Calu3 (cell line): ENCODE measurements around the gene MCCD1. TPM values are rescaled to one million over a fixed set of nuclear protein-coding genes. Genes with fewer than 3 reads are reported as not detected.
"Not testable (repeated sequence)": the region's sequence is repeated elsewhere in the genome, so short reads cannot be mapped to it uniquely, and the experiment has no call there.

ENCODE experiments used
- BruUV-seq: library from RNA; stranded (reverse); fragments of 400-500 nt; replicated peaks from 2 replicates; lab custom pipeline; 2021; lab: Mats Ljungman, UMichigan
- CTCF ChIA-PET: fragments of 300-600 bp; sonication (Branson Sonifier 250); formaldehyde crosslinking; loops from one replicate; lab custom pipeline; 2022; ENCODE audit warnings: antibody characterized with exemption; lab: Charles Lee
- DNase-seq: peaks from one replicate; pipeline ENCODE4 v3.0.0; 2022
- H3K27ac Mint-ChIP-seq: one replicate; pipeline ENCODE4 v1.8.0; 2022; ENCODE audit warnings: mixed read lengths; ENCODE audit not compliant: unreplicated experiment
- H3K27me3 Mint-ChIP-seq: one replicate; pipeline ENCODE4 v1.8.0; 2022; ENCODE audit warnings: mixed read lengths; ENCODE audit not compliant: unreplicated experiment
- H3K36me3 Mint-ChIP-seq: one replicate; pipeline ENCODE4 v1.8.0; 2022; ENCODE audit warnings: mild to moderate bottlenecking, moderate library complexity, mixed read lengths; ENCODE audit not compliant: insufficient read depth, unreplicated experiment
- H3K4me1 Mint-ChIP-seq: one replicate; pipeline ENCODE4 v1.8.0; 2022; ENCODE audit warnings: mild to moderate bottlenecking, low read depth, mixed read lengths; ENCODE audit not compliant: unreplicated experiment
- H3K4me3 Mint-ChIP-seq: one replicate; pipeline ENCODE4 v1.8.0; 2022; ENCODE audit warnings: mild to moderate bottlenecking, low read depth, moderate library complexity, mixed read lengths; ENCODE audit not compliant: unreplicated experiment
- H3K9me3 Mint-ChIP-seq: one replicate; pipeline ENCODE4 v1.8.0; 2022; ENCODE audit warnings: low read depth, mixed read lengths; ENCODE audit not compliant: unreplicated experiment
- intact Hi-C: fragments of 100-400 bp; cut with micrococcal nuclease; formaldehyde crosslinking; loops from one replicate; pipeline ENCODE4 v1.10.0; 2022; ENCODE audit not compliant: unreplicated experiment
- total RNA-seq: library from RNA; stranded (reverse); gene quantifications from 2 replicates; pipeline ENCODE4 v1.2.3, GENCODE V29; 2022
- TF ChIP-seq, protein P1 (sequence below): fragments of 200-600 bp; IDR thresholded peaks from one replicate; pipeline ENCODE4 v1.8.0; 2022; ENCODE audit warnings: antibody characterized with exemption; ENCODE audit not compliant: unreplicated experiment

MCCD1 gene
- total RNA-seq, 1 experiment from 2014 or later, result not detected

DNA sequence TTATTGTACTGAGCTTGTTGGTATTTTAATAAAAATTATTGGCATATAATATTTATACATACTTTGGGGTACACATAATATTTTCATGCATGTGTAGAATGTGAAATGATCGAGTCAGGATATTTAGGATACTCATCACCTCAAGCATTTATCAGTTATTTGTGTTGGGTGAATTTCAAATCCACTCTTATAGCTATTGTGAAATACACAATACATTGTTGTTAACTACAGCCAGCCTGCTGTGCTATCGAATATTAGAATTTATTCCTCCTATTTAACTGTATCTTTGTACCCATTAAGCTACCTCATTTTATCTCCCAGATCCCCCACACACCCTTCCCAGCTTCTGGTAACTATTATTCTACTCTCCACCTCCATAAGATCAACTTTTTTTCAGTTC lies 45.4 kb upstream of the MCCD1 start:
- H3K27me3 Mint-ChIP-seq, result peaks cover 53% of the 10 kb centered on the region
- CTCF ChIA-PET, result interaction anchor here (0.9 kb wide), 1 partner anchor 11 kb away, joined by 4 read pairs; no protein-coding TSS in a partner anchor

DNA sequence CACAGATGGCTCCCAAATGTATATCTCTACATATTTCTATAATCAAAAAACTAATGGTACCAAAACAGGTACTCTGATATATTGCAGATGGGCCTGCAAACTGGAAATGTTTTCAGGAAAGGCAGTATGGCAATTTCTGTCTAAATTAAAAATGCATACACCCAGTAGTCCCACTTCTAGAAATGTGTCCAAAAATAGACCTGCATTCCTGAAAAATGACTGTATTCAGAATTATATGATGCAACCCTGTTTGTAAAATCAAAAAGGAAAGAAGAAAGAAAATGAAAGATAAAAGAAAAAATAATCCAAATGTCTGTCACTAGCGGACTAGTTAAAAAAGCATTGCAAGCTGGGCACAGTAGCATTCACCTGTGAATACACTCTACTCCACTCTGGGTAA lies 43.7 kb upstream of the MCCD1 start:
- intact Hi-C loops, result no loop called here
- Mint-ChIP-seq H3K27me3 (peaks cover 37% of the 10 kb centered on the region), H3K4me3 (no peak overlapping the region), H3K9me3 (no peaks in the 10 kb centered on the region), H3K36me3 (no peaks in the 10 kb centered on the region), H3K27ac (no peak overlapping the region), H3K4me1 (no peaks in the 10 kb centered on the region)
- no TSS peak for BruUV-seq
- TF ChIP-seq, protein P1, sequence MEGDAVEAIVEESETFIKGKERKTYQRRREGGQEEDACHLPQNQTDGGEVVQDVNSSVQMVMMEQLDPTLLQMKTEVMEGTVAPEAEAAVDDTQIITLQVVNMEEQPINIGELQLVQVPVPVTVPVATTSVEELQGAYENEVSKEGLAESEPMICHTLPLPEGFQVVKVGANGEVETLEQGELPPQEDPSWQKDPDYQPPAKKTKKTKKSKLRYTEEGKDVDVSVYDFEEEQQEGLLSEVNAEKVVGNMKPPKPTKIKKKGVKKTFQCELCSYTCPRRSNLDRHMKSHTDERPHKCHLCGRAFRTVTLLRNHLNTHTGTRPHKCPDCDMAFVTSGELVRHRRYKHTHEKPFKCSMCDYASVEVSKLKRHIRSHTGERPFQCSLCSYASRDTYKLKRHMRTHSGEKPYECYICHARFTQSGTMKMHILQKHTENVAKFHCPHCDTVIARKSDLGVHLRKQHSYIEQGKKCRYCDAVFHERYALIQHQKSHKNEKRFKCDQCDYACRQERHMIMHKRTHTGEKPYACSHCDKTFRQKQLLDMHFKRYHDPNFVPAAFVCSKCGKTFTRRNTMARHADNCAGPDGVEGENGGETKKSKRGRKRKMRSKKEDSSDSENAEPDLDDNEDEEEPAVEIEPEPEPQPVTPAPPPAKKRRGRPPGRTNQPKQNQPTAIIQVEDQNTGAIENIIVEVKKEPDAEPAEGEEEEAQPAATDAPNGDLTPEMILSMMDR, result no peak
- CTCF ChIA-PET, result no interaction called here
- no peak for DNase-seq

More for the DNA sequence above, 45.4 kb upstream of the MCCD1 start:
- Mint-ChIP-seq H3K4me3 (no peak overlapping the region), H3K9me3 (no peaks in the 10 kb centered on the region), H3K27ac (no peak overlapping the region), H3K4me1 (no peaks in the 10 kb centered on the region), H3K36me3 (no peaks in the 10 kb centered on the region)
- no peak for DNase-seq
- TF ChIP-seq, protein P1, result no peak
- no TSS peak for BruUV-seq
- intact Hi-C loops, result no loop called here

DNA sequence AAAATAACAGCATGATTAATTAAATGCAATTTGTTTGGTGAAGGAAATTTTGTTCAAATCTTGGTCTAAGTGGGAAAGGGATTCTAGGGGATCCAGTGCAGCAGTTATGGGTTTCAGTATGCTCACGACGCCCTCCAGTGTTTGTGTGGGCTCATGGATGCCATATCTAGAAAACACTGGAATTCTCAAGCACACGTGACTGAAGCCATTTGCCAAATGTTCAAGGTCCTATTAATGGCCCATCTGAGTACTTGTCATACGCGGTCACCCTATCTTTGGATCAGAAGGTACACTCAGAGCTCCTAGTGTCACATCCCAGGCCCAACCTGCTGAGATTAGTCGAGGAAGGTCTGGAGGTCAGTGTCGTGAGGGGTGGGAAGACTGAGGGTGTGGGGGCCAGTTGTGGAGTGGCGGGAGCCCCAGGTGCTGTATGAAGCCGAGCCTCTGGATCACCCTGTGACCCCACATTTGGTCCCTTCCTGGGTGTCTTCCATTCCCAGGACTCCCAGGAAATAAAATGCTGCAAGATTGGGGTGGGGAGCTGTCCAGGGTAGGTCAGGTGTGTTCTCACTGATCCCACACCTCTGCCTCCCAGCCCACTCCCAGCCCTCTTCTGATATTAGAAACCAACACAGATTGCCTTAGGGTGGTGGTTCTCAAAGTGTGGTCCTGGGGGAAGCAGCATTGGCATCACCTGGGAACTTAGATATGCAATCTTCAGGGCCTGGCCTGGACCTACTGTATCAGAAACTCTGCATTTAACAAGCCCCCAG lies 42.5 kb upstream of the MCCD1 start:
- intact Hi-C loops, DNase-seq, H3K4me3 Mint-ChIP-seq, H3K36me3 Mint-ChIP-seq, CTCF ChIA-PET, H3K9me3 Mint-ChIP-seq, H3K4me1 Mint-ChIP-seq, H3K27ac Mint-ChIP-seq, BruUV-seq: not testable (repeated sequence)
- H3K27me3 Mint-ChIP-seq, result peaks cover 25% of the 10 kb centered on the region

DNA sequence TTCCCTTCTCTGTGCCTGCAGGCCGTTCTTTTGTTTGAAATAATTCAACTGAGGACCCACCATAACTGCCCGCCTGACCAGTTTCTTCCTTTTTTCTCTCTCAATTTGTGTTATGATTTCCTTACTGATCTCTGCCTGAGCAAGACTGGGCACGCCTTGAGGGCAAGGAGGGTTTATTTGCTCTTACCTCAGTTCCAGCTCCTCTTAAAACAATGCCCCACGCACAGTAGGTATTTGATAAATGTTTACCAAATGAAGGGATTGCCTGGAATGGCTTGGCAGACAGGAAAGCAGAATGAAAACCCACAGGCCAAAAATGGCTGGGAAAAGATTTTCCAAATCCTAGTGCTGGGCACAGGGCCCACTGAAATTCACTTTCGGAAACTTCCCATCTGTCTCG lies 41.1 kb upstream of the MCCD1 start:
- H3K27ac Mint-ChIP-seq, H3K9me3 Mint-ChIP-seq, intact Hi-C loops, H3K4me3 Mint-ChIP-seq, H3K4me1 Mint-ChIP-seq, BruUV-seq, H3K36me3 Mint-ChIP-seq, CTCF ChIA-PET, DNase-seq: not testable (repeated sequence)
- H3K27me3 Mint-ChIP-seq, result peaks cover 10% of the 10 kb centered on the region

DNA sequence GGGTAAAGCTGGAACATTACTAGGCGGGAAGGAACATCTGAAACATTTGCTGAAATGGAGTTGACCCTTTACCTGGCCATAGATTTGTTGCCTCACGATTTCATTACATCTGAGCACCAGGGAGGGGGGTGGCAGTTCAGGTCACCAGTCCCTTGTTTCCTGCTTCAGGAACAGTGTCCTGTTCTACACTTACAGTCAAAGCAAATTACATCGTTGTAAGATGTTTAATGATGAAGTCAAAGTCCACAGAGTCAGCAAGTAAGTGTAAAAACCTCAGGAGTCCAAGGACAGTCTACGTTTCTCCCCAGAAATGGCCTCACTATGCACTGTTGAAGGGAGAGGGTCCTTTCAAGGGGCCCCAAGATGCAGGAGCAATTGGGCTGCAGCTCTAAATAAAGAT lies 39.7 kb upstream of the MCCD1 start:
- Mint-ChIP-seq H3K4me1 (peaks cover 9% of the 10 kb centered on the region), H3K27ac (no peak overlapping the region), H3K36me3 (peaks cover 6% of the 10 kb centered on the region), H3K4me3 (no peak overlapping the region), H3K27me3 (peaks cover 8% of the 10 kb centered on the region), H3K9me3 (no peaks in the 10 kb centered on the region)
- DNase-seq, result no peak
- intact Hi-C loops, result no loop called here
- BruUV-seq, result no TSS peak
- TF ChIP-seq, protein P1, result no peak
- CTCF ChIA-PET, result interaction anchor here (0.6 kb wide), 2 partner anchors 124 to 643 kb away, joined by 4 to 5 read pairs; no protein-coding TSS in a partner anchor
